ENCODE results near the gene FAM111B.
A peak's percentile ranks its signal among the peaks of the same experiment; 100 is the strongest.
"Not testable (repeated sequence)": the region's sequence is repeated elsewhere in the genome, so short reads cannot be mapped to it uniquely, and the experiment has no call there.

FAM111B gene

GRCh38 chr11:59107721-59108120 lies 684 bp downstream of the FAM111B start:
- DNase-seq = not testable (repeated sequence)

- no peak for DNase-seq
These were observed 5.5 kb downstream of the FAM111B start for GRCh38 chr11:59112494-59112893.

GRCh38 chr11:59114344-59114743 lies 7.3 kb downstream of the FAM111B start:
- DNase-seq = no peak

- DNase-seq = no peak
These were observed 8.5 kb downstream of the FAM111B start for GRCh38 chr11:59115553-59115952.

GRCh38 chr11:59117774-59118173 lies 10.7 kb downstream of the FAM111B start:
- no peak for DNase-seq

- DNase-seq = no peak
These were observed 12.8 kb downstream of the FAM111B start for GRCh38 chr11:59119826-59120225.

- DNase-seq = peak; percentile 2
These were observed 28.8 kb downstream of the FAM111B start for GRCh38 chr11:59135648-59136461.

GRCh38 chr11:59136551-59136950 lies 29.5 kb downstream of the FAM111B start:
- DNase-seq = not testable (repeated sequence)

GRCh38 chr11:59137190-59137589 lies 30.2 kb downstream of the FAM111B start:
- no peak for DNase-seq

GRCh38 chr11:59138643-59139042 lies 31.6 kb downstream of the FAM111B start:
- DNase-seq = no peak

- DNase-seq = no peak
These were observed 34.2 kb downstream of the FAM111B start for GRCh38 chr11:59141191-59141590.

- DNase-seq = peak; percentile 23
These were observed 34.8 kb downstream of the FAM111B start for GRCh38 chr11:59141673-59142460.

- DNase-seq = peak; percentile 85
These were observed 35.8 kb downstream of the FAM111B start, which contains the start of gene FAM111A for GRCh38 chr11:59142530-59143507. Gene FAM111A, plus strand, starts transcription at chr11:59142856. Its CDS starts 6,017 bp downstream, at chr11:59148873.

GRCh38 chr11:59144096-59144495 lies 37.1 kb downstream of the FAM111B start:
- DNase-seq = no peak

GRCh38 chr11:59144579-59145345 lies 37.7 kb downstream of the FAM111B start:
- peak; percentile 93 for DNase-seq

- DNase-seq = no peak
These were observed 38.5 kb downstream of the FAM111B start for GRCh38 chr11:59145534-59145933.

GRCh38 chr11:59151761-59152160 lies 44.7 kb downstream of the FAM111B start:
- DNase-seq = no peak

- DNase-seq = no peak
These were observed 45.4 kb downstream of the FAM111B start for GRCh38 chr11:59152312-59152951.

- DNase-seq = no peak
These were observed 47.6 kb downstream of the FAM111B start for GRCh38 chr11:59154610-59155009.

GRCh38 chr11:59157433-59157832 lies 50.4 kb downstream of the FAM111B start:
- no peak for DNase-seq
